Urinary bladder (tissue), 4 donors: ENCODE data around the gene CNIH3. TPM values are rescaled to one million over a fixed set of nuclear protein-coding genes. Genes with fewer than 3 reads are reported as not detected.

Experiments
- DNase-seq: peaks from one replicate; pipeline ENCODE4 v3.0.0-alpha.2; 2015; ENCODE audit errors: extremely low spot score
- H3K27ac ChIP-seq: one replicate; pipeline ENCODE4 v1.5.1; 2013; ENCODE audit warnings: low read depth, mild to moderate bottlenecking, moderate library complexity
- H3K36me3 ChIP-seq: one replicate; pipeline ENCODE4 v1.6.1; 2013; ENCODE audit warnings: mild to moderate bottlenecking, moderate library complexity; ENCODE audit not compliant: insufficient read depth
- H3K4me1 ChIP-seq: one replicate; pipeline ENCODE4 v1.6.1; 2013; ENCODE audit warnings: mild to moderate bottlenecking, moderate library complexity; ENCODE audit not compliant: insufficient read depth
- H3K4me3 ChIP-seq: one replicate; pipeline ENCODE4 v1.5.1; 2013; ENCODE audit warnings: low read depth, low read length
- WGBS: extraction: QIAGEN DNeasy Blood & Tissue Kit; methylation state at CpG from one replicate; pipeline ENCODE4 v1.1.7; 2013; 5-methylcytosine and 5-hydroxymethylcytosine counted together
- polyA plus RNA-seq: library from polyadenylated mRNA; stranded (reverse); fragments of 200-250 nt; gene quantifications from one replicate; pipeline ENCODE4 v1.2.3, GENCODE V29; 2013
- total RNA-seq: library from RNA; depleted of rRNA; stranded (reverse); fragments of >200 nt; gene quantifications from one replicate; pipeline ENCODE4 v1.2.3, GENCODE V29; 2014
- donor health status: healthy with polysubstance abuse.
- donor health status: healthy.

CNIH3 gene
- total and polyA plus RNA-seq, 2 donors = 2.1 to 5.8 TPM

DNA sequence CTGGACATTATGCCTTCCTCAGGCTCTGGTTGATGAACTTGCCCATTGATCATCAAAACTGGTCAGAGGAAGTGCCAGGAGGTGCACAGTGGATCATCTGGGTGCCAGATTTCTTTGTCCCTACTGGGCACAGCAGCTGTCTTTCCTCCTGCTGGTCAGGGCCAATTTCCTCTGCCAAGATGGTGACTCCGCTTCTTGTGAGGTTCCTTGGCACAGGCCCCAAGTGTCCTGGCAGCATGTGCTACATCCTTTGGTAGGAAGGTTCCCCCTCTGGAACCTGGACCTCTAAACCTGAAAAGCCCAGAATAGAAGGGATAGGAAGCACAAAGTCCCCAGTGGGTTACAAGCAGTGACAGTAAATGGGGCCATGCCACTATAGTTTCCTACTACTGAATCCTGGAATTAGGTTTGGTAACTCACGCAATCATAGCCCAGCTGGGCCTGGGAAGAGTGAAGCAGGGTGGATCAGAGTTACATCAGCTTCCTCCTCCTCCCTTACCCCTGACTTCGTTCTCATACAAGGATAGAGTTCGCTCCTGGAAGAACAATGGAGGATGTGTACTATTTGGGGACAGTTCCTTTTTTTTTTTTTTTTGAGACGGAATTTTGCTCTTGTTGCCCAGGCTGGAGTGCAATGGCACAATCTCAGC, 147.1 kb downstream of the CNIH3 start:
- Histone ChIP-seq H3K4me1 (no peaks in the 10 kb centered on the region), H3K4me3 (no peak overlapping the region), H3K36me3 (no peaks in the 10 kb centered on the region), H3K27ac (no peak overlapping the region)
- WGBS = 83% methylated on average over 5 of the region's 5 CpGs
- no peak for DNase-seq

DNA sequence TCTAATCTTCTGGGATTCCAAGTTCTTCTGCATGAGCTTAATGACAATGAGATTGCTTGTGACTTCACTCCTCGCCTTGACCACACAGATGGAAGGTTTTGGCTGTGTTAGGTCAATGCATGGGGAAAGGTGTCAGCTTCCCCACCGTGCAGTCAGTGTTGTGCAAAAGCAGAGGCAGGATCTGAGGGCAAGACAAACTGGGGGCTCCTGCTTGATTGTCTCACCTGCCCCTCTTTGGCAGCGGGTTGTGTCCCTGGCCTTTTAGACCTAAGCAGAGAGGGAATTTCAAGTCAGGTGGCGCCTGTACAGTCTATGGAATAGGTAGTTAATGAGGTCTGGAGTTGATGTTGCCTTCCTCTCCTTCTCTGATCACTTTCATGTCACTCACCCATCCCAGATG, 150.1 kb downstream of the CNIH3 start:
- Histone ChIP-seq H3K4me3 (no peak overlapping the region), H3K36me3 (no peaks in the 10 kb centered on the region), H3K4me1 (no peaks in the 10 kb centered on the region), H3K27ac (no peak overlapping the region)
- no peak for DNase-seq
- 84% methylated on average over 4 of the region's 4 CpGs for WGBS

DNA sequence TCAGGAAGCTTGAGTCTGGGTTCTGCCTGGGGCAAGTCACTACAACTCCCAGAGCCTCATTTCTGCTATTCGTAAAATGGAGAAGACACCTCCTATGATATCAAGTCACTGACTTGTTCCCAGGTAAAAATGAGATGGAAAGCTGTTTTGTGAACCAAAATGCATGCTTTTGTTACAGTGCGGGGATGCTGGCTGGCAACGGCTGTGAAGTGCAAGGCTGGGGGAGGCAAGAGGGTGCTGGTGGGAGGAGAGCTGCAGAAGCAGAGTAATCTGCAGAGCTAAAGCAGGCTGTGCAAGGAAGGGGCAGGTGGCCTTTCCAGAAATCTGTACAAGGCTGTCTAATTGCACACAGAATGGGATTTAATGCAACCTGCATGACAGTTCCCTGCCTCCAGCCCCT, 150.9 kb downstream of the CNIH3 start:
- 79% methylated on average over 3 of the region's 3 CpGs for WGBS
- no peak overlapping the region for H3K27ac ChIP-seq
- H3K36me3 ChIP-seq = no peaks in the 10 kb centered on the region
- H3K4me3 ChIP-seq = no peak overlapping the region
- no peaks in the 10 kb centered on the region for H3K4me1 ChIP-seq
- no peak for DNase-seq

- Histone ChIP-seq H3K36me3 (no peaks in the 10 kb centered on the region), H3K4me3 (no peak overlapping the region), H3K27ac (no peak overlapping the region), H3K4me1 (no peaks in the 10 kb centered on the region)
- no peak for DNase-seq
- WGBS = 97% methylated on average over 2 of the region's 2 CpGs
Observed at GRCh38 chr1:224767676-224768075, 151.6 kb downstream of the CNIH3 start.

DNA sequence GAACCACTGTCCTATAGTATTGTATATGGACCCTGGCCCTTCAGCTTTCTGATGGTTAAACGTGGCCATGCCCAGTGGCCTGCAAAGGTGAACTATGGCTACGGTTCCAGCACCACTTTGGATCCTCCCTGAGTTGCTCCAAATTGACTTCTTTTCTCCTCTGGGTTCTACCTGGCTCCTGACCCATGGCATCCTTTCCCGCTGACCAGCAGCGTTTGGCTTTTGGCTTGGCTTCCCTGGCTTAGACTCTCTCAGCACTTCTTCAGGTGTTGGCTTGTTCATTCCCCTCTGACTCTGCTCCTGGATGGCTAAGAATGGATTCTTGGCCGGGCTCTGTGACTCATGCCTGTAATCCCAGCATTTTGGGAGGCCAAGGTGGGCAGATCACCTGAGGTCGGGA, 152.9 kb downstream of the CNIH3 start:
- no peaks in the 10 kb centered on the region for H3K4me1 ChIP-seq
- no peak overlapping the region for H3K4me3 ChIP-seq
- no peak for DNase-seq
- H3K27ac ChIP-seq = no peak overlapping the region
- no peaks in the 10 kb centered on the region for H3K36me3 ChIP-seq
- WGBS = 90% methylated on average over 6 of the region's 6 CpGs

GRCh38 chr1:224769452-224770335, 153.6 kb downstream of the CNIH3 start:
- no peak for DNase-seq
- no peak overlapping the region for H3K4me3 ChIP-seq
- H3K4me1 ChIP-seq = no peaks in the 10 kb centered on the region
- no peaks in the 10 kb centered on the region for H3K36me3 ChIP-seq
- 69% methylated on average over 7 of the region's 7 CpGs for WGBS
- H3K27ac ChIP-seq = no peak overlapping the region

DNA sequence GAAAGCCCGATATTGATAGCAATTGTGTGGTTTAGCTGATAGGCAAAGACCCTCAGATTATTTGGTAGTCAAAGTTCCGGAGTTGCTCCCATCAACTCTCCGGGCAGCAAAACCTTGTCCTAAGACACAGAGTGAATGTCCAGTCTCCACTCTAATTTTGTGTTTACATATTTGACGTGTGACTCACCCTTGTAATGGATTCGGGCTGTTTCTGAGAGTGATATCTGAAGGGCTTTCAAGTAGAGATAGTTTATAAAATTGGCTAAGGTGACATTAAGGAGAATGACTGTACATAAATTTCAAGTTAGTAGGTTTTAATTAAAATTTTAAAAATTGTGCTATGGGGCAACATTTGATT, 154.2 kb downstream of the CNIH3 start:
- no peaks in the 10 kb centered on the region for H3K4me1 ChIP-seq
- no peak overlapping the region for H3K4me3 ChIP-seq
- H3K36me3 ChIP-seq = no peaks in the 10 kb centered on the region
- 24% methylated on average over 5 of the region's 5 CpGs for WGBS
- no peak for DNase-seq
- H3K27ac ChIP-seq = no peak overlapping the region

- H3K36me3 ChIP-seq = no peaks in the 10 kb centered on the region
- H3K27ac ChIP-seq = no peak overlapping the region
- H3K4me1 ChIP-seq = no peaks in the 10 kb centered on the region
- DNase-seq = no peak
- no peak overlapping the region for H3K4me3 ChIP-seq
- 96% methylated on average over 2 of the region's 2 CpGs for WGBS
Observed at GRCh38 chr1:224773646-224774045, 157.5 kb downstream of the CNIH3 start.

GRCh38 chr1:224774378-224774777, 158.3 kb downstream of the CNIH3 start:
- WGBS = 97% methylated on average over 2 of the region's 2 CpGs
- no peak overlapping the region for H3K27ac ChIP-seq
- DNase-seq = no peak
- H3K36me3 ChIP-seq = no peaks in the 10 kb centered on the region
- no peak overlapping the region for H3K4me3 ChIP-seq
- H3K4me1 ChIP-seq = no peaks in the 10 kb centered on the region

- WGBS = 52% methylated on average over 2 of the region's 2 CpGs
Observed at GRCh38 chr1:224777180-224777579, 161.1 kb downstream of the CNIH3 start.

DNA sequence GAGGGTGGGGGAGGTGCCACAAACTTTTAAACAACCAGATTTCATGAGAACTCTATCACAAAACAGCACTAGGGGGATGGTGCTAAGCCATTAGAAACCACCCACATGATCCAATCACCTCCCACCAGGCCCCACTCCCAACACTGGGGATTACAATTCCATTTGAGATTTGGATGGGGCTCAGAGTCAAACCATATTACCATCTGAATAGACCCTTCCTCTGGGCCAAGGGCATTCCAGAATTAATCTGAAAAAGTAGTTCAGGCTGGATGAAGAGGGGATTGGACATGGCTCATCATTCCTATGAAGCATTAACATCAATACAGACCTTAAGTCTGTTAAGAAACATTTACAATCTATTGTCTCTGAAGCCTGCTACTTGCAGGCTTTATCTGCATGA, 163.4 kb downstream of the CNIH3 start:
- DNase-seq = no peak
- Histone ChIP-seq H3K27ac (no peak overlapping the region), H3K4me1 (no peaks in the 10 kb centered on the region), H3K4me3 (no peak overlapping the region), H3K36me3 (no peaks in the 10 kb centered on the region)

More at GRCh38 chr1:224777180-224777579, 161.1 kb downstream of the CNIH3 start:
- Histone ChIP-seq H3K27ac (no peak overlapping the region), H3K4me3 (no peak overlapping the region), H3K4me1 (no peaks in the 10 kb centered on the region), H3K36me3 (no peaks in the 10 kb centered on the region)
- DNase-seq = no peak

DNA sequence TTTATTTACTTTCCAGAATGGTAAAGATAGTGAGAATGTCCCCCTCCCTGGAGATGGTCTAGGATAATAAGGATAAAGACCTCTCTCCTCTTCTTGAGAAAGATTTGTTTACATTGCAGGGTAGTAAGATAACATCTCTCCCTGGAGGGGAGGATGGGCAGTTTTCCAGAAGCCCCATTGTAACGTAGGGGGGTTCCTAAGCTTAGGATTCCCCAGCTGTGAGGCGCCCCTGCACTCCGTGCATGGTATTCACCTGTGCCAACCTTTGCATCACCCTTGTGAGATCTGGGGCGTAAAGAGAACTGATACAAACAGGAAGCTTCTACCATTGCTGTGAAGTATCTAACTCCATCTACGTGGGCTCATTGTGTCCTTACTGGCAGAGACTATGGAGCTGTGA, 164.6 kb downstream of the CNIH3 start:
- 62% methylated on average over 5 of the region's 5 CpGs for WGBS
- Histone ChIP-seq H3K4me3 (no peak overlapping the region), H3K36me3 (no peaks in the 10 kb centered on the region), H3K4me1 (no peaks in the 10 kb centered on the region), H3K27ac (no peak overlapping the region)
- DNase-seq = no peak

- Histone ChIP-seq H3K27ac (no peak overlapping the region), H3K4me3 (no peak overlapping the region), H3K36me3 (no peaks in the 10 kb centered on the region), H3K4me1 (no peaks in the 10 kb centered on the region)
- no peak for DNase-seq
- 83% methylated on average over 2 of the region's 2 CpGs for WGBS
Observed at GRCh38 chr1:224781800-224782199, 165.7 kb downstream of the CNIH3 start.

GRCh38 chr1:224782281-224783000, 166.3 kb downstream of the CNIH3 start:
- H3K4me3 ChIP-seq = no peak overlapping the region
- H3K36me3 ChIP-seq = no peaks in the 10 kb centered on the region
- H3K27ac ChIP-seq = no peak overlapping the region
- WGBS = 93% methylated on average over 2 of the region's 2 CpGs
- no peaks in the 10 kb centered on the region for H3K4me1 ChIP-seq
- DNase-seq = no peak
